GM21576 (cell line): ENCODE measurements around the gene STT3A.
"Not testable (repeated sequence)": the region's sequence is repeated elsewhere in the genome, so short reads cannot be mapped to it uniquely, and the experiment has no call there.

Source experiments
- ATAC-seq: cut with Tn5 transposase; IDR thresholded peaks from one replicate; pipeline ENCODE4 v1.9.1; 2021; ENCODE audit warnings: mild to moderate bottlenecking, moderate library complexity; ENCODE audit not compliant: unreplicated experiment

Gene STT3A

GRCh38 chr11:125592305-125593113 lies at the start of gene STT3A:
STT3A (plus strand) TSS chr11:125592852; CDS start chr11:125595916, 3,064 bp downstream.
- peak; percentile 97 for ATAC-seq

DNA sequence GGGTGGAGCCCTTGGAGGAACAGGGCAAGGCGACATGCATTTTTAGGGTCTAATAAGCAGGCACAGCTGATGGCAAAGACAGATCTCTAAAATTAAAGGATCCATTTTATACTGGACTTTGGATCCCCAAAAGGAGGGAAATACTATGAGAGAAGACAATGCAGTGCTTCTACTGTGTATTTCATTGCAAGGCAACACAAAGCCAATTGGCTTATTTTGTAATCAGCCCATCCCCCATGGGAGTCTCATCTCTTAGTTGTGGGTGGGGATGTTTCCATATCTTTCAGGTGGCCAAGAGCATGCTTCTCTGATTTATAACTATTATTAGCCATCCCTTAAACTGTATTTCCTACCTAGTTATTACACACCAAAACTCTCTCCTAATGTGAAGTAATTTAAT lies 41.9 kb upstream of the STT3A start:
- no peak for ATAC-seq

GRCh38 chr11:125551835-125552342 lies 40.8 kb upstream of the STT3A start:
- ATAC-seq: no peak

- no peak for ATAC-seq
Observed at GRCh38 chr11:125552927-125553326, 39.7 kb upstream of the STT3A start.

GRCh38 chr11:125553357-125553756 lies 39.3 kb upstream of the STT3A start:
- ATAC-seq: no peak

GRCh38 chr11:125554038-125554437 lies 38.6 kb upstream of the STT3A start:
- no peak for ATAC-seq

DNA sequence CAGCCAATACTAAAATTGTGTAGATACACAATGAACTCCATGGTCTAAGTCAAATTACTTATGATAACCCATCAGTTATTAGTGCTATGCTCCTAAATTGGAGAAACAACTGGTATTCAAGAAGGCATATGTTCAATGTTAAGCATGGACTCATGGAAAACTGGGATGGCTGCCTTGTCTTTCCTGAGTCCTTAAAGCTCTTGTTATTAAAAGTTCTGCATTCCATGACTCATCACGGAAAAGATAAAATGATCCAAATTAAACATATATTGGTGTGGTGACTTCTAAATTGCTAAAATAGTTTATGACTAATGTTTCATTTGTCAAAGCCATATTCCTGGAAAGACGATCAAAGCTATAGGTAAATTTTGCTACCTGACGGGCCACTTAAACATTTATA lies 32.8 kb upstream of the STT3A start:
- no peak for ATAC-seq

DNA sequence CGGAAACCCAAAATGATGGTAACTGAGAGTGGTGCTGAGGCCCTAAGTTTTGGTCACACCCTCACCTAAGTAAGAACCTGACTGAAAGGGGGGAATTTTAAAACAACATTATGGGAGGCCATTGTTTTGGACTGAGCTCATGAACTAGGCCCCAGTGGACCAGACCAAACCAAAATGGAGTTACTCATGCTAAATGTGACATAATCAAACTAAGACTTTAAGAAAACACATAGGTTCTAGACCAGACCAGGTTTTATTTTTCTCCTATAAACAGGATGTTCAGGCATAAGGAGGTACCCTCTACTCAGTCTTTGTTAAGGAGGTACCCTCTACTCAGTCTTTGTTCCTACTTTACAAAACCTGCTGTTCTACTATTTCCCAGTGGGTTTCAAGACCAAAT lies 30.7 kb upstream of the STT3A start:
- ATAC-seq: no peak

- ATAC-seq: no peak
Observed at GRCh38 chr11:125562430-125562829, 30.2 kb upstream of the STT3A start.

DNA sequence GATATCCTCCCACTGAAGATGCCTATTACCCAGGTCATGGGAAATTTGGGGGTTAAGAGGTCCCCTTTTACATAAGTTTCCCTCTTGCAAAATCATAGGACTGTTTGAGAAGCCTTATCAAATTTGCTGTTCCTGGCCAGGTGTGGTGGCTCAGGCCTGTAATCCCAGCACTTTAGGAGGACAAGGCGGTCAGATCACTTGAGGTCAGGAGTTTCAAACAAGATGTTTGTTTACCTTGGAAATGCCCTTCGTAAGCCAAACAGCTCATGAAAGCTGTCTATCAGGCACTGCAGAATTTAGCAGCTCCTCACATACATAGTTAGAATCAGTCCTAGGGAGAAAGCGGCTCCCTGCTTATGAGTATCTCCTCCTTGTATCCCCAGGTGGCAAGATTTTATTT lies 28.3 kb upstream of the STT3A start:
- ATAC-seq: no peak

GRCh38 chr11:125566235-125566634 lies 26.4 kb upstream of the STT3A start:
- no peak for ATAC-seq

DNA sequence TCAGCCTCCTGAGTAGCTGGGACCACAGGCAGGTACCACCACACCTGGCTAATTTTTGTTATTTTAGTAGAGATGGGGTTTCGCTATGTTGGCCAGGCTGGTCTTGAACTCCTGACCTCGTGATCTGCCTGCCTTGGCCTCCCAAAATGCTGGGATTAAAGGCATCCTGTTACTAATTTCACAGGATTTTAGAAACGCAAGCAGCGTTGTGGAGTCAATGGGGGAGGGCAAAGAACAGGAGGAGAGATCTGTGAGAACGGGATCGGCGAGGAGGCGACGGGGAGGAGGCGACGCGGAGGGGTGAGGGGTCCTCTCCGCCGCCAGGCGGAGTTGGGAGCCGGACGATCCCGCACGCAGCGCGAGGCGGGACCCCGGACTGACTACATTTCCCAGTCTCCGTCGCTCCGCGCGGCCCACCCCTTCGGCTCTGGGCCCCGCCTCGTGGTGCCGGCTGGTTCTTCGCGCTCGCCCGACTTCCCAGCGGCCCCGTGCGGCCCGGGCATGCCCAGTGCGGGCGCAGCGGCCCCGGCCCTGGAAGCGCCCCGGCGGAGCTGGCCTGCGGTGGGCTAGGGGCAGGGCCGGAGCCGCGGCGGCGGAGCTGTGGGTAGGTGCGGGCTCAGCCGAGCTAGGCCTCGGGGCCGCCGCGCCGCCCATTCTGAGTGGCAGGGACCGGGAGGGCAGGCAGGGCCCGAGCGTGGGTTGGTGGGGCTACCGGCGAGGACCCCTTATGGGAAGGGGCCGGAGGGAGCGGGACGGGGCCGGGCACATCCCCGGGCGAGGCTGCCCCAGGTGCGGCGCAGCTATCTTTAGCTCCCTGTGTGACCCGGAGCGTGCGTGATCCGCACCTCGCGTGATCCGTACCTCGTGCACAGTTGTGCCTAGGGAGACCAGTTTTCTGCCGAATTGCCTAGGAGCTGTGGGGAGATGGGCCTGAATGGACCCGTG lies 23.4 kb upstream of the STT3A start, which contains the start of gene EI24:
TSS of gene EI24 (plus strand) at position 508 of the 945 bp plus-strand sequence. CDS start 3,051 bp downstream, outside the sequence.
- peak; percentile 95 for ATAC-seq

DNA sequence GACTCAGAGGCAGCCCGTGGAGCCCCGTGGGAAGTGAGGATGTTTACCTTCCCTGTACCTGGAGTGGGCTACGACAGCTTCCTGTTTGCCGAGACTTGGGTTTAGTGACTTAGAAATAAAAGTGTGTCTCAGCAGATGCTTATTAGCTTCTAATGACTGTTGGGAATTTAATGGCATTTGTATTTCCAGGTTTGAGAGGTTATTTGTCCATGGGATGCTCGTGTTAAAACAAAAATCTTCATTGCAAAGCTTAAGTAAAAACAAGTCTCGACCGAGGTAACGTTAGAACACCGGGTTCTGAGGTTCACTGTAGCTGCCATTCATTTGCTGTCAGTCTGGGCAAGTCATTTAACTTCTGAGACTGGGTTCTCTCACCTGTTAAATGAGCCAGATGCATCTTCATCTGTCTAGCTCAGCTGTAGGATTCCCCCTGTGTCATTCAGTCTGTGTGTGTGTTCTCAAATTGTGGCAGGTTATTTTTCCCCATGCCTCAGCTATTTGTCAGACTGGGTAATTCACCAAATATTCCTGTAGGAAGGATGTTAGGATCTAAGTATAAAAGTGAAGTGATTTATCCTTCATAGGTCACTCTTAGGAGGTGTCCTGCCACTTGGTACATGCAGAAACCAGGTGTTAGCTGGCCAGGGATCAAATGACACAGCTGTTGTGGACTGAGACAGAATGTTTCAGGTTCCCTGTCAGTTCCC lies 22.6 kb upstream of the STT3A start:
- ATAC-seq: no peak

DNA sequence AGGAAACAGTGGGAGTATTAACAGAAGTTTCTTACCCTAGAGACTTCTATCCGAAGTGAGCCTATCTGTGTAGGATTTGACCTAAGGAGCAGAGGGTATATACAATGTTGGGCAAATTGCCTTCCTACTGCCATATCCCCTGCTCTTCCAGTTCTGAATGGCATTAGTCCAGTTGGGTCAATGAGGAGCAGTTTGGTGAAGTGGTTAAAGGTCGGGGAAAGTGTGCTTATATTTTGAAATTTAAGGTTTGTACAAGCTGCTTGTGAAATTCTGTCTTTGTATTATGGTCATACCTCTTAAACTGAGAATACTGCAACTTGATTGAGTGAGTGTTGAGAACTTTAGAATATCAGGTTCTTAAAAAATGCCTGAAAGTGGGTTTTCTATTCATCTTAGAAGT lies 21.7 kb upstream of the STT3A start:
- no peak for ATAC-seq

DNA sequence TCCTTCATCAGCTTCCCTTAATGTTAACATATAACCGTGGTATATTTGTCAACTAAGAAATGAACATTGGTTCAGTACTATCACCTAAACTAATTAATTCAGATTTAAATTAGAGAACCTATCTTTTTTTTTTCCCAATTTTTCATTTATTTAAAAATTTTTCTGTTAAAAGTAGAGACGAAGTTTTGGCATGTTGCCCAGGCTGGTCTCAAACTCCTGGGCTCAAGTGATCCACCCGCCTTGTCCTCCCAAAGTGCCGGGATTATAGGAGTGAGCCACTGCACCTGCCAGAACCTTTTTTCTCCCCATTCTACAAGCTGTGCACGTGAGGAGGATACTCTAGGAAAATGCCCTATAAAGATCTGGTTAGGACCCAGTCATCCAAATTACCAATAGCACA lies 19.7 kb upstream of the STT3A start:
- ATAC-seq: no peak

- ATAC-seq: not testable (repeated sequence)
Observed at GRCh38 chr11:125577181-125577580, 15.5 kb upstream of the STT3A start.

- no peak for ATAC-seq
Observed at GRCh38 chr11:125578783-125579182, 13.9 kb upstream of the STT3A start.

DNA sequence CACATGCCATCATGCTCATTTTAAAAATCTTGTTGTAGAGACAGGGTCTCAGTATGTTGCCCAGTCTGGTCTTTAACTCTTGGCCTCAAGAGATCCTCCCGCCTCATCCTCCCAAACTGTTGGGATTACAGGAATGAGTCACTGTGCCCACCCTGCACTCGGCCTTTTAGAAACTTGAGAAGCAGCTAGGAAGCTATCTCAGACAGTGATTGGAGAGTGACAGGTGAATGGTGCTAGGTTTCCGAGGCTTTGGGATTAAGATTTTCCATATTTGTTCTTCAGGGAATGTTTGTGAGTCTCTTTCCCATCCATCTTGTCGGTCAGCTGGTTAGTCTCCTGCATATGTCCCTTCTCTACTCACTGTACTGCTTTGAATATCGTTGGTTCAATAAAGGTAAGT lies 12.8 kb upstream of the STT3A start:
- ATAC-seq: no peak

- no peak for ATAC-seq
Observed at GRCh38 chr11:125583496-125583895, 9.2 kb upstream of the STT3A start.

- no peak for ATAC-seq
Observed at GRCh38 chr11:125585487-125585886, 7.2 kb upstream of the STT3A start.

GRCh38 chr11:125586623-125587022 lies 6.0 kb upstream of the STT3A start:
- no peak for ATAC-seq
